HepG2 (cell line): ENCODE measurements around the gene WWP2. TPM values are rescaled to one million over a fixed set of nuclear protein-coding genes. Genes with fewer than 3 reads are reported as not detected.

Experiments used
- ARNT2 ChIP-seq: sonication (generic); formaldehyde crosslinking; IDR thresholded peaks from 2 replicates; pipeline ENCODE4 v1.8.0; 2022; ENCODE audit warnings: mild to moderate bottlenecking, low read depth, missing genetic modification reagents, moderate library complexity
- GATAD2A ChIP-seq: IDR thresholded peaks from 2 replicates; pipeline ENCODE4 v1.6.1; 2016
- HCFC1 ChIP-seq: fragments of 150-350 bp; IDR thresholded peaks from 2 replicates; pipeline ENCODE4 v1.6.1; 2014; ENCODE audit warnings: low read depth, low read length
- JUNB ChIP-seq: sonication (generic); formaldehyde crosslinking; IDR thresholded peaks from 2 replicates; pipeline ENCODE4 v1.8.0; 2022; ENCODE audit warnings: missing genetic modification reagents, mild to moderate bottlenecking, borderline replicate concordance
- KDM5B ChIP-seq: sonication (generic); formaldehyde crosslinking; IDR thresholded peaks from 2 replicates; pipeline ENCODE4 v1.4.0; 2020; ENCODE audit warnings: missing genetic modification reagents, mild to moderate bottlenecking, borderline replicate concordance
- KLF6 ChIP-seq: IDR thresholded peaks from 2 replicates; pipeline ENCODE4 v1.8.0; 2016; ENCODE audit warnings: missing biosample characterization, missing genetic modification reagents
- MAFF ChIP-seq: IDR thresholded peaks from 2 replicates; pipeline ENCODE4 v1.6.1; 2011; ENCODE audit warnings: low read depth, low read length, improper control_type of control experiment
- MIER3 ChIP-seq: IDR thresholded peaks from 2 replicates; pipeline ENCODE4 v1.6.1; 2016; ENCODE audit warnings: missing compliant biosample characterization, borderline replicate concordance
- MLLT10 ChIP-seq: sonication (generic); formaldehyde crosslinking; IDR thresholded peaks from 2 replicates; pipeline ENCODE4 v1.4.0; 2020; ENCODE audit warnings: missing genetic modification reagents
- MYNN ChIP-seq: sonication (generic); formaldehyde crosslinking; IDR thresholded peaks from 2 replicates; pipeline ENCODE4 v1.4.0; 2020; ENCODE audit warnings: mild to moderate bottlenecking, low read depth, missing genetic modification reagents
- NRL ChIP-seq: sonication (generic); formaldehyde crosslinking; IDR thresholded peaks from 2 replicates; pipeline ENCODE4 v1.5.0; 2020; ENCODE audit warnings: missing genetic modification reagents, mild to moderate bottlenecking, moderate library complexity, borderline replicate concordance
- RBAK ChIP-seq: sonication (generic); formaldehyde crosslinking; IDR thresholded peaks from 2 replicates; pipeline ENCODE4 v1.5.1; 2020; ENCODE audit warnings: mild to moderate bottlenecking, missing genetic modification reagents
- SALL2 ChIP-seq: sonication (generic); formaldehyde crosslinking; IDR thresholded peaks from 2 replicates; pipeline ENCODE4 v1.8.1; 2023; ENCODE audit warnings: mild to moderate bottlenecking, missing genetic modification reagents, inconsistent platforms
- SOX13 ChIP-seq, 3 experiments: fragments of 450-650 bp in 1 of 3; sonication (generic) in 1 of 3; formaldehyde crosslinking in 1 of 3; IDR thresholded peaks in 2 of 3; conservative IDR thresholded peaks in 1 of 3; 2 replicates each; pipeline versions ENCODE4 v1.5.0 to v1.6.1; 2016 to 2020; ENCODE audit warnings: antibody characterized with exemption in 1 of 3, mild to moderate bottlenecking in 1 of 3, missing compliant biosample characterization in 1 of 3, missing genetic modification reagents in 1 of 3, moderate library complexity in 1 of 3
- TBL1XR1 ChIP-seq: fragments of 150-350 bp; IDR thresholded peaks from 2 replicates; pipeline ENCODE4 v1.6.1; 2014; ENCODE audit warnings: borderline replicate concordance, low read length; ENCODE audit not compliant: partially characterized antibody
- TMF1 ChIP-seq: sonication (generic); formaldehyde crosslinking; IDR thresholded peaks from 2 replicates; pipeline ENCODE4 v1.8.1; 2022; ENCODE audit warnings: low read depth, missing genetic modification reagents
- TRIM24 ChIP-seq: sonication (generic); formaldehyde crosslinking; IDR thresholded peaks from 2 replicates; pipeline ENCODE4 v1.8.0; 2022; ENCODE audit warnings: mild to moderate bottlenecking, missing genetic modification reagents
- YEATS4 ChIP-seq: sonication (generic); formaldehyde crosslinking; IDR thresholded peaks from 2 replicates; pipeline ENCODE4 v1.4.0; 2020; ENCODE audit warnings: missing genetic modification reagents, borderline replicate concordance
- ZNF251 ChIP-seq: sonication (generic); formaldehyde crosslinking; IDR thresholded peaks from 2 replicates; pipeline ENCODE4 v1.9.0; 2021; ENCODE audit warnings: mild to moderate bottlenecking, missing genetic modification reagents
- ZNF256 ChIP-seq: sonication (generic); formaldehyde crosslinking; conservative IDR thresholded peaks from 2 replicates; pipeline ENCODE4 v1.4.0; 2020; ENCODE audit warnings: missing genetic modification reagents
- ZNF326 ChIP-seq: sonication (generic); formaldehyde crosslinking; IDR thresholded peaks from 2 replicates; pipeline ENCODE4 v1.4.0; 2020; ENCODE audit warnings: missing genetic modification reagents, borderline replicate concordance
- ZNF570 ChIP-seq: sonication (generic); formaldehyde crosslinking; IDR thresholded peaks from 2 replicates; pipeline ENCODE4 v1.4.0; 2020; ENCODE audit warnings: mild to moderate bottlenecking, missing genetic modification reagents, borderline replicate concordance
- ZNF674 ChIP-seq: sonication (generic); formaldehyde crosslinking; IDR thresholded peaks from 2 replicates; pipeline ENCODE4 v1.5.0; 2020; ENCODE audit warnings: low read depth, mild to moderate bottlenecking, missing genetic modification reagents
- ZNF780A ChIP-seq: sonication (generic); formaldehyde crosslinking; IDR thresholded peaks from 2 replicates; pipeline ENCODE4 v1.8.0; 2022; ENCODE audit warnings: mild to moderate bottlenecking, missing genetic modification reagents, moderate library complexity
- polyA plus RNA-seq, 8 experiments: library from polyadenylated mRNA; depleted of rRNA in 3 of 8; stranded (reverse) in 7 of 8; unstranded in 1 of 8; fragments of >200 nt; fragmentation: Illumina TruSeq in 4 of 8; extraction: Trizol in 4 of 8; gene quantifications; 2 replicates each; pipeline versions ENCODE4 v1.2.1 to v1.2.3, GENCODE V29; 2011 to 2016; ENCODE audit warnings: low read depth in 4 of 8, missing spikeins in 1 of 8, mixed read lengths in 1 of 8; ENCODE audit not compliant: insufficient read depth in 1 of 8
- total RNA-seq, 5 experiments: library from RNA; depleted of rRNA; stranded (reverse); fragments of >200 nt; fragmentation: Illumina TruSeq; extraction: Trizol; gene quantifications; 2 replicates each; pipeline ENCODE4 v1.2.3, GENCODE V29; 2016; ENCODE audit warnings: low read depth in 1 of 5
- TF ChIP-seq, protein P1 (sequence below): sonication (generic); formaldehyde crosslinking; IDR thresholded peaks from 2 replicates; pipeline ENCODE4 v1.8.0; 2022; ENCODE audit warnings: missing genetic modification reagents, low read depth, mild to moderate bottlenecking, borderline replicate concordance
- TF ChIP-seq, protein P2 (sequence below): sonication (generic); formaldehyde crosslinking; IDR thresholded peaks from 2 replicates; pipeline ENCODE4 v1.8.0; 2022; ENCODE audit warnings: mild to moderate bottlenecking, missing genetic modification reagents, moderate library complexity

The WWP2 gene
- total and polyA plus RNA-seq, 2 of the 13 experiments (the other 11 are each of a cell fraction or from before 2014, with no cell fraction given), result 11.4 to 28.2 TPM

DNA sequence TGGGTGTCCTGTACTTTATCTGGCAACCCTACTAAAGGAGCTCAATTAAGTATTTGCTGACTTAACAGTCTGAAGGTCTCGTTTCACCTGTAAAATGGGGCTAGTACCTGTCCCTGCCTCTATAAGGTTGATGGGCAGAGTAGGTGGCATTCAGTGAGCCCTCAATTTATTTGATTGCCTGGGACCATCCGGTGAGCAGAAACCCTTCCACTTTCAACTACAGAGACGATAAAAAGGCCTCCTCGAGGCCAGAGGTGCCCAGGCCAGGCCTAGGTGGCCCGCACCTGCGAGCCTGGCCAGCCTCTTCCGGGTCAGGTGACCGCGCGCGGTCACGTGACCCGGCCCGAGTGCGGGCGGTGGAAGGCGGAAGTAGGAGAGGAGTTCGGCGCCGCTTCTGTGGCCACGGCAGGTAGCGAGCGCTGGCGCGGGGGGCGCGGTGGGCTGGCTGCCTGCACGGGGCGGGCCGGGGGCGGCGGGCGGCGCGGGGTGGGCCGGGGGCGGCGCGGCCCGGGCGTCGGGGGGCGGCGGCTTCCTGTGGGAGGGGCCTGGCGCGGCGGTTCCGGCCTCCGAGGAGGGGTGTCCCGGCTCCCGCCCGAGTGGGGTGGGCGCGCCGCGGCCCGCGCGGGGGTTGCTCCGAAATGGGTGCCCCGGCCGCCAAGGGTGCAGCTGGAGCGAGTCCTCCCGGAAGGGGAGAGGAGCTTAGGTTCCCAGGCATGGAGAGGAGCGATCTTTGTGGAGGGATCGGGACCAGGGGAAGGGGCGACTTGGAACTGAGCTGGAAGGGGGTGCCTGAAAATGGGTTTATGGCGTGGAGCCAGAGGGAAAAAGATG, at the start of gene WWP2 (continued):
- TF ChIP-seq YEATS4 (CRISPR knock-in tag) (peak; percentile 79), ZNF570 (no peak), ZNF251 (CRISPR knock-in tag) (no peak), MLLT10 (CRISPR knock-in tag) (no peak), JUNB (no peak), TBL1XR1 (peak; percentile 62), SOX13 (IDR thresholded peaks at IDR 0.05) (no peak), SOX13 (CRISPR knock-in tag; conservative IDR thresholded peaks at IDR 0.05 in 1 of 2, IDR thresholded peaks at IDR 0.05 in 1 of 2) (peak in 1 of 2 experiments; percentile 24; a peak in 2 of 4 replicates), GATAD2A (peak; percentile 53), KDM5B (CRISPR knock-in tag) (peak; percentile 53; the same call in 1 of the 2 replicates), ZNF256 (CRISPR knock-in tag) (no peak), RBAK (CRISPR knock-in tag) (no peak), MYNN (CRISPR knock-in tag) (no peak), TRIM24 (CRISPR knock-in tag) (no peak), ARNT2 (no peak), SALL2 (CRISPR knock-in tag) (peak; percentile 27), MAFF (peak; percentile 88), TMF1 (peak; percentile 78), KLF6 (CRISPR knock-in tag) (no peak; the same call in 1 of the 2 replicates), NRL (CRISPR knock-in tag) (peak; percentile 75; the same call in 1 of the 2 replicates), ZNF674 (CRISPR knock-in tag) (no peak), ZNF326 (no peak), HCFC1 (peak; percentile 62; the same call in 1 of the 2 replicates), MIER3 (CRISPR knock-in tag) (peak; percentile 27; the same call in 1 of the 2 replicates), ZNF780A (CRISPR knock-in tag) (no peak)
- TF ChIP-seq, protein P1, sequence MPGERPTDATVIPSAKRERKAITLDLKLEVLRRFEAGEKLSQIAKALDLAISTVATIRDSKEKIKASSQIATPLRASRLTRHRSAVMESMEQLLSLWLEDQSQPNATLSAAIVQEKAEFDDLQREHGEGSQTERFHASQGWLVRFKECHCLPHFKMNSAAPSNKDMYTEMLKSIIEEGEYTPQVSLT, result no peak
- TF ChIP-seq, protein P2, sequence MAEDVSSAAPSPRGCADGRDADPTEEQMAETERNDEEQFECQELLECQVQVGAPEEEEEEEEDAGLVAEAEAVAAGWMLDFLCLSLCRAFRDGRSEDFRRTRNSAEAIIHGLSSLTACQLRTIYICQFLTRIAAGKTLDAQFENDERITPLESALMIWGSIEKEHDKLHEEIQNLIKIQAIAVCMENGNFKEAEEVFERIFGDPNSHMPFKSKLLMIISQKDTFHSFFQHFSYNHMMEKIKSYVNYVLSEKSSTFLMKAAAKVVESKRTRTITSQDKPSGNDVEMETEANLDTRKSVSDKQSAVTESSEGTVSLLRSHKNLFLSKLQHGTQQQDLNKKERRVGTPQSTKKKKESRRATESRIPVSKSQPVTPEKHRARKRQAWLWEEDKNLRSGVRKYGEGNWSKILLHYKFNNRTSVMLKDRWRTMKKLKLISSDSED (CRISPR knock-in tag), result no peak
